ENCODE results near the gene TMC6. TPM values are rescaled to one million over a fixed set of nuclear protein-coding genes. Genes with fewer than 3 reads are reported as not detected.

Gene TMC6
- total RNA-seq, 3 donors from 2014 or later: 18.6 to 45.9 (median 28.4) TPM

GRCh38 chr17:78081551-78081950 lies 47.0 kb downstream of the TMC6 start:
- intact Hi-C loops (cut with DNase I; ENCODE audit: low total_unique reads): no loop called here
- no peak for DNase-seq (ENCODE audit: low spot score in 2 of 2)
- Histone ChIP-seq H3K27me3 (no peaks in the 10 kb centered on the region), H3K4me1 (no peaks in the 10 kb centered on the region), H3K27ac (no peak overlapping the region), H3K9me3 (no peaks in the 10 kb centered on the region), H3K36me3 (peaks cover 11% of the 10 kb centered on the region), H3K4me3 (no peak overlapping the region)
- no peak for TF ChIP-seq CTCF (IDR thresholded peaks at IDR 0.05)
- no peak for TF ChIP-seq POLR2AphosphoS5 (IDR thresholded peaks at IDR 0.05)
- no peak for TF ChIP-seq POLR2A (IDR thresholded peaks at IDR 0.05)

- peaks cover 16% of the 10 kb centered on the region for H3K36me3 ChIP-seq
- no peak overlapping the region for H3K4me3 ChIP-seq
- no peaks in the 10 kb centered on the region for H3K4me1 ChIP-seq
- no peaks in the 10 kb centered on the region for H3K9me3 ChIP-seq
- no peak for DNase-seq (ENCODE audit: low spot score in 2 of 2)
- H3K27me3 ChIP-seq: no peaks in the 10 kb centered on the region
- no peak overlapping the region for H3K27ac ChIP-seq
- TF ChIP-seq POLR2A (IDR thresholded peaks at IDR 0.05): no peak
- TF ChIP-seq CTCF (IDR thresholded peaks at IDR 0.05): no peak
- TF ChIP-seq POLR2AphosphoS5 (IDR thresholded peaks at IDR 0.05): no peak
- intact Hi-C loops (cut with DNase I; ENCODE audit: low total_unique reads): no loop called here
These were observed 49.3 kb downstream of the TMC6 start for GRCh38 chr17:78079253-78079652.

GRCh38 chr17:78075545-78075944 lies 53.0 kb downstream of the TMC6 start:
- no peaks in the 10 kb centered on the region for H3K27me3 ChIP-seq
- no peak for DNase-seq (ENCODE audit: low spot score in 2 of 2)
- H3K4me1 ChIP-seq: no peaks in the 10 kb centered on the region
- H3K27ac ChIP-seq: no peak overlapping the region
- TF ChIP-seq POLR2A (IDR thresholded peaks at IDR 0.05) (no peak), POLR2AphosphoS5 (IDR thresholded peaks at IDR 0.05) (no peak), CTCF (IDR thresholded peaks at IDR 0.05) (no peak)
- no peaks in the 10 kb centered on the region for H3K9me3 ChIP-seq
- peaks cover 23% of the 10 kb centered on the region for H3K36me3 ChIP-seq
- intact Hi-C loops (cut with DNase I; ENCODE audit: low total_unique reads): no loop called here
- H3K4me3 ChIP-seq: no peak overlapping the region

GRCh38 chr17:78075011-78075410 lies 53.5 kb downstream of the TMC6 start:
- Histone ChIP-seq H3K4me3 (no peak overlapping the region), H3K36me3 (peaks cover 23% of the 10 kb centered on the region), H3K27me3 (no peaks in the 10 kb centered on the region), H3K4me1 (no peaks in the 10 kb centered on the region), H3K9me3 (no peaks in the 10 kb centered on the region), H3K27ac (no peak overlapping the region)
- intact Hi-C loops (cut with DNase I; ENCODE audit: low total_unique reads): no loop called here
- no peak for TF ChIP-seq CTCF (IDR thresholded peaks at IDR 0.05)
- no peak for TF ChIP-seq POLR2A (IDR thresholded peaks at IDR 0.05)
- TF ChIP-seq POLR2AphosphoS5 (IDR thresholded peaks at IDR 0.05): no peak
- DNase-seq (ENCODE audit: low spot score in 2 of 2): no peak

- Histone ChIP-seq H3K27ac (no peak overlapping the region), H3K36me3 (peaks cover 23% of the 10 kb centered on the region), H3K27me3 (no peaks in the 10 kb centered on the region), H3K4me3 (no peak overlapping the region), H3K4me1 (no peaks in the 10 kb centered on the region), H3K9me3 (no peaks in the 10 kb centered on the region)
- no peak for DNase-seq (ENCODE audit: low spot score in 2 of 2)
- TF ChIP-seq POLR2AphosphoS5 (IDR thresholded peaks at IDR 0.05) (no peak), CTCF (IDR thresholded peaks at IDR 0.05) (no peak), POLR2A (IDR thresholded peaks at IDR 0.05) (no peak)
- intact Hi-C loops (cut with DNase I; ENCODE audit: low total_unique reads): no loop called here
These were observed 55.6 kb downstream of the TMC6 start for GRCh38 chr17:78072961-78073360.

All from breast epithelium (tissue), 4 donors.